ENCODE measurements around the gene MALAT1.

DNA sequence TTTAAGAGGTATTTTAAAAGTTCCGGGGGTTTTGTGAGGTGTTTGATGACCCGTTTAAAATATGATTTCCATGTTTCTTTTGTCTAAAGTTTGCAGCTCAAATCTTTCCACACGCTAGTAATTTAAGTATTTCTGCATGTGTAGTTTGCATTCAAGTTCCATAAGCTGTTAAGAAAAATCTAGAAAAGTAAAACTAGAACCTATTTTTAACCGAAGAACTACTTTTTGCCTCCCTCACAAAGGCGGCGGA lies 193 bp upstream of the MALAT1 start:
- TF ChIP-seq NFIC (IDR thresholded peaks at IDR 0.05) (no peak), TAF1 (IDR thresholded peaks at IDR 0.05; ENCODE audit: low read depth) (no peak), RAD21 (IDR thresholded peaks at IDR 0.05; ENCODE audit: low read depth) (no peak)
